Gastrocnemius medialis (tissue), 4 donors: ENCODE measurements around the gene IL4R. TPM values are rescaled to one million over a fixed set of nuclear protein-coding genes. Genes with fewer than 3 reads are reported as not detected.
"Not testable (repeated sequence)": the region's sequence is repeated elsewhere in the genome, so short reads cannot be mapped to it uniquely, and the experiment has no call there.

Source experiments
- ATAC-seq, 2 donors: fragments of 150-250 bp; one replicate each; pipeline ENCODE4 v1.9.1; 2016
- DNase-seq, 2 donors: peaks; one replicate each; pipeline ENCODE4 v3.0.0-alpha.2; 2019
- H3K27ac ChIP-seq, 4 donors: fragments of 200-600 bp; sonication (generic); 1 replicate in 1 of 4; 2 replicates in 3 of 4; pipeline ENCODE4 v1.5.1; 2016 to 2018; ENCODE audit warnings: mild to moderate bottlenecking in 2 of 4, moderate library complexity in 1 of 4
- H3K27me3 ChIP-seq, 3 donors: fragments of 200-600 bp; sonication (generic) in 2 of 3; 1 replicate in 1 of 3; 2 replicates in 2 of 3; pipeline versions ENCODE4 v1.5.1 to v1.6.0; 2016 to 2019; ENCODE audit warnings: mild to moderate bottlenecking in 1 of 3, moderate library complexity in 1 of 3
- H3K36me3 ChIP-seq, 2 donors: fragments of 200-600 bp; sonication (generic) in 1 of 2; one replicate each; pipeline ENCODE4 v1.5.1; 2017 to 2018
- H3K4me1 ChIP-seq, 2 donors: fragments of 200-600 bp; sonication (generic) in 1 of 2; one replicate each; pipeline ENCODE4 v1.5.1; 2016 to 2017; ENCODE audit warnings: mild to moderate bottlenecking in 2 of 2
- H3K4me3 ChIP-seq, 4 donors: fragments of 200-600 bp; sonication (generic) in 3 of 4; 1 replicate in 1 of 4; 2 replicates in 3 of 4; pipeline ENCODE4 v1.5.1; 2016 to 2019; ENCODE audit warnings: mild to moderate bottlenecking in 2 of 4
- H3K9me3 ChIP-seq, 3 donors: fragments of 200-600 bp; sonication (generic) in 2 of 3; 1 replicate in 1 of 3; 2 replicates in 2 of 3; pipeline ENCODE4 v1.5.1; 2016 to 2019
- CTCF ChIP-seq, 5 experiments: fragments of 450-650 bp in 3 of 5; fragments of 200-600 bp in 2 of 5; sonication (generic) in 2 of 5; IDR thresholded peaks in 4 of 5; conservative IDR thresholded peaks in 1 of 5; 1 replicate in 4 of 5; 2 replicates in 1 of 5; pipeline ENCODE4 v1.5.1; 2016 to 2019; ENCODE audit warnings: antibody characterized with exemption in 5 of 5, mild to moderate bottlenecking in 3 of 5, moderate library complexity in 3 of 5
- POLR2A ChIP-seq, 2 donors: fragments of 450-650 bp; IDR thresholded peaks; one replicate each; pipeline ENCODE4 v1.6.1; 2017; ENCODE audit warnings: antibody characterized with exemption in 2 of 2, mild to moderate bottlenecking in 2 of 2, moderate library complexity in 2 of 2
- in situ Hi-C, 4 donors: fragments of 200-750 bp; cut with MboI; loops; one replicate each; pipeline versions ENCODE4 v1.15.0 to v1.8.0; 2017; ENCODE audit warnings: low sequenced_read_pairs in 4 of 4
- intact Hi-C: fragments of 100-400 bp; cut with DNase I; formaldehyde crosslinking; loops from one replicate; pipeline ENCODE4 v1.15.1; 2023; ENCODE audit warnings: low total_unique reads
- total RNA-seq, 4 donors: library from RNA; depleted of rRNA; stranded (reverse); fragments of >200 nt; gene quantifications; one replicate each; pipeline versions ENCODE4 v1.1.0 to v1.2.3, GENCODE V29; 2016

Gene IL4R
- total RNA-seq, 4 donors from 2014 or later, result 4.5 to 7.4 (median 6.5) TPM

DNA sequence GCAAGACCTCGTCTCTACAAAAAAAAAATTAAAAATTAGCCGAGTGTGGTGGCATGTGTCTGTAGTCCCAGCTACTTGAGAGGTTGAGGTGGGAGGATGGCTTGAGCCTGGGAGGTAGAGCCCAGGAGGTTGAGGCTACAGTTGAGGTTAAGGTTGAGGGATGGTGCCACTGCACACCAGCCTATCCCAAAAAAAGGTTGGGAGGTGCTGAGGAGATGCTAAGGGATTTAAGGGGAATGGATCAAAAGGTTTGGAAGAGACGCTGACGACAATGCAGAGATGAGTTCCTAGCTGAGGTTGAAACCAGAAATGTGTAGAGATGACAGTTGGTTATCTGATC, 40.5 kb upstream of the IL4R start:
- TF ChIP-seq POLR2A (IDR thresholded peaks at IDR 0.05), result no peak
- no peak for TF ChIP-seq CTCF (IDR thresholded peaks at IDR 0.05 in 4 of 5, conservative IDR thresholded peaks at IDR 0.05 in 1 of 5)
- H3K36me3 ChIP-seq, result no peaks in the 10 kb centered on the region
- no peak for ATAC-seq
- no peak for DNase-seq
- no peak overlapping the region for H3K27ac ChIP-seq
- H3K4me3 ChIP-seq, result no peak overlapping the region
- intact Hi-C loops, result no loop called here
- in situ Hi-C loops, result no loop called here
- H3K4me1 ChIP-seq, result peaks cover 0 to 4% of the 10 kb centered on the region in 2 donors
- H3K27me3 ChIP-seq, result no peaks in the 10 kb centered on the region
- no peaks in the 10 kb centered on the region for H3K9me3 ChIP-seq

DNA sequence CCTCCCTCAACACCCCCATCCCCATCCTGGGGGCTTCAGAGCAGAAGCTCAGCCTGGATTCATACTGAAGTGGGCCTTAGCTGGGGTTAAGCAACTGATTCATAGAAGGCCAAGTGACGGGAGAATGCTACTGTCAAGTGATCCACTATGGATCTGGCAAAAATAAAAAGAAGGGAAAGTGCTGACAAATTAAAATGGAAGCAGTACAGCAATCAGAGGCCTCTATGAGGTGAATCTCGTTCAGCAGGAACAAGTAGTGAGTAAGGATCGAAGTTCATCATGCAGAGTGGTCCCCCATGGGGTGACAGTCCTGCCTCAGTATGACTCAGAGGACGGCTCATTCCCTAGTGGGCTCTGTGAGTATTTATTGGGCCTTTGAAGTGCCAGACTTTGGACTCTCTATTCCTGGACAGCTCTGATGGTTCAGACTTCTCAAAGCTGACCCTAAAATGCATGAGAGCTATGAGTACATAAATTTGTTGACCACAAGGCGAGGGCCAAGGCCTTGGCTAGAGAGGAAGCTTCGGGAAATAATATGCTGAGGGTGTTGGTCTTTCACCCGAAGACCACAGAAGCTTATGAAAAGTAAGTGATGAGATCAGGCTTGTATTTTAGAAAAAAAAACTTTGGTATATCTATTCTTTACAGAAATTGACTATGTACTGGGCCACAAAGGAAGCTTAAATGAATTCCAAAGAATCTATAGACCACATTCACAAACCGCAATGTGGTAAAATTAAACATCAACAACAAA, 39.9 kb upstream of the IL4R start:
- no peak overlapping the region for H3K4me3 ChIP-seq
- H3K27ac ChIP-seq, result no peak overlapping the region
- H3K27me3 ChIP-seq, result no peaks in the 10 kb centered on the region
- in situ Hi-C loops, result no loop called here
- H3K4me1 ChIP-seq, result peaks cover 0 to 4% of the 10 kb centered on the region in 2 donors
- TF ChIP-seq CTCF (IDR thresholded peaks at IDR 0.05 in 4 of 5, conservative IDR thresholded peaks at IDR 0.05 in 1 of 5) (no peak), POLR2A (IDR thresholded peaks at IDR 0.05) (no peak)
- H3K9me3 ChIP-seq, result no peaks in the 10 kb centered on the region
- no peaks in the 10 kb centered on the region for H3K36me3 ChIP-seq
- DNase-seq (no peak), ATAC-seq (no peak)
- intact Hi-C loops, result no loop called here

DNA sequence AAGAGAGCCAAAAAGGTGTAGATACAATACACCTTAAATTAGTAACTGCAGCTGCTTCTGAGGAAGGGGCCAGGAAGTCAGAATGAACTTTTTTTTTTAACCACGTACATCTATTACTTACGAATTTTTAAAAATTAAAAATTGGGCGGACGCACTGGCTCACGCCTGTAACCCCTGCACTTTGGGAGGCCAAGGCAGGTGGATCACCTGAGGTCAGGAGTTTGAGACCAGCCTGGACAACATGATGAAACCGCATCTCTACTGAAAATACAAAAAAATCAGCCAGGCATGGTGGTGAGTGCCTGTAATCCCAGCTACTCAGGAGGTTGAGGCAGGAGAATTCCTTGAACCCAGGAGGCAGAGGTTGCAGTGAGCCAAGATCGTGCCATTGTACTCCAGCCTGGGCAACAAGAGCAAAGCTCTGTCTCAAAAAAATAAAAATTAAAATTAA, 39.3 kb upstream of the IL4R start:
- DNase-seq, H3K27me3 ChIP-seq, H3K4me1 ChIP-seq, H3K4me3 ChIP-seq, H3K27ac ChIP-seq, intact Hi-C loops, H3K36me3 ChIP-seq, in situ Hi-C loops, ATAC-seq, H3K9me3 ChIP-seq: not testable (repeated sequence)

- ATAC-seq (no peak), DNase-seq (no peak)
- H3K27me3 ChIP-seq, result no peaks in the 10 kb centered on the region
- no peak for TF ChIP-seq CTCF (IDR thresholded peaks at IDR 0.05 in 4 of 5, conservative IDR thresholded peaks at IDR 0.05 in 1 of 5)
- TF ChIP-seq POLR2A (IDR thresholded peaks at IDR 0.05), result no peak
- H3K9me3 ChIP-seq, result no peaks in the 10 kb centered on the region
- no peaks in the 10 kb centered on the region for H3K4me1 ChIP-seq
- no peak overlapping the region for H3K4me3 ChIP-seq
- no peaks in the 10 kb centered on the region for H3K36me3 ChIP-seq
- H3K27ac ChIP-seq, result no peak overlapping the region
- intact Hi-C loops (no loop called here), in situ Hi-C loops (no loop called here)
Observed at GRCh38 chr16:27275394-27275793, 38.4 kb upstream of the IL4R start.

DNA sequence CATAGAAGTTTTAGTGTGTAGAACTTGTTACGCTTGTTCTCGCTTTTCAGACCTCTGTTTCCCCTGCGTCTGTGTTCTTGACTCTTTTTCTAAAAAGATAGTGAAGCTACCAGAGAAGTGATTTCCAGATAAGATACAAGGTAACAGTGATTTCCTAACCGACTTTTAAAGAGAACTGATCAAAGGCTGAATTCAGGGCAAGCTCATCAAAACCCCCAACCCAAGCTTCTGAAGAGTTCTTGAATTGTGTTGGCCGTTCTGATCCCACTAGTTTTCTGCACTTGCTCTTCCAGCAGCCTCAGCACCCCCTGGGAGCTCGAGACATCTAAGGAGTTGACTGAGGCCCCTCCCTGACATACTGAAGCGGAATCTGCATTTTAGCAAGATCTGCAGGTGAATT, 32.5 kb upstream of the IL4R start:
- no peaks in the 10 kb centered on the region for H3K36me3 ChIP-seq
- intact Hi-C loops, result no loop called here
- ATAC-seq, result no peak

More for the DNA sequence above, 32.5 kb upstream of the IL4R start:
- in situ Hi-C loops, result no loop called here
- Histone ChIP-seq H3K9me3 (no peaks in the 10 kb centered on the region), H3K27ac (no peak overlapping the region), H3K4me3 (no peak overlapping the region), H3K27me3 (no peaks in the 10 kb centered on the region), H3K4me1 (no peaks in the 10 kb centered on the region)
- no peak for DNase-seq
- TF ChIP-seq POLR2A (IDR thresholded peaks at IDR 0.05) (no peak), CTCF (IDR thresholded peaks at IDR 0.05 in 4 of 5, conservative IDR thresholded peaks at IDR 0.05 in 1 of 5) (no peak)
